HG03575 (cell line): ENCODE data around the gene NPW.
"Not testable (repeated sequence)": the region's sequence is repeated elsewhere in the genome, so short reads cannot be mapped to it uniquely, and the experiment has no call there.

ENCODE experiments used
- ATAC-seq: cut with Tn5 transposase; IDR thresholded peaks from one replicate; pipeline ENCODE4 v1.9.1; 2021; ENCODE audit not compliant: unreplicated experiment, insufficient number of reproducible peaks, low FRiP score; ENCODE audit errors: extremely low read depth

The NPW gene

DNA sequence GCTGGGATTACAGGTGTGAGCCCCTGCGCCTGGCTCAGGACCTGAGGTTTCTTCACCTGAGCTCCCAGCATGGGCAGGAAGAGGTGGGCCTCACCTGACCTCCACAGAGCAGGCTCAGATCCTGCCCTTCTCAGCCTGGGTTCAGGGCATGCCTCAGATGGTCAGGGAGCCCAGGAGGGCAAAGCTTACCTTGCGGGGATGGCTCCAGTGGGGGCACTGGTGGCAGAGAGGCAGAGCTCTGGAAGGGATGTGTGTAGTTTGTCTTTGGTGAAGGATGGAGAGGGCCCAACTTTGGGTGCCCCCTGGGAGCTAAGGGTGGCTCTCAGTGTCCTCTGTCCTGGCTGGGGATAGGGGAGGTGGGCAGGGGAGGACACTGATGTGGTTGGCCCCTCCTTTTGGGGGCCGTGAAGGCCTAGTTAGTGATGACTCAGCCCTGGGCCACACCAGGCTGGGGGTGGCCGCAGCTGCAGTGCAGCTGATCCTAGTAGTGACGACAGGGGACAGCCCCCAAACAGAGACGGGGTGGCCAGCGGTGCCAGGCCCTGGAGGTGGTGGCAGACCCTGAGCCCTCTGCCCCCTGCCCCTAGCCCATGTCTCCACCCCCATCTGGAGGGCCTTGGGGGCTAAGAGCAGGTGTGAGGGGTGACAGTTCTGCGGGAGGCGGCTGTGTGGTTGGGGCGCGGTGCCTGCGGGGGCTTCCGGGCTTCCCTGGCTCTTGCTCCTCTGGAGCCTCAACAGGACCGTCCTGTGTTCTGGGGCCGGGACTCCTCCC is 12.9 kb downstream of the NPW start:
- ATAC-seq: no peak

DNA sequence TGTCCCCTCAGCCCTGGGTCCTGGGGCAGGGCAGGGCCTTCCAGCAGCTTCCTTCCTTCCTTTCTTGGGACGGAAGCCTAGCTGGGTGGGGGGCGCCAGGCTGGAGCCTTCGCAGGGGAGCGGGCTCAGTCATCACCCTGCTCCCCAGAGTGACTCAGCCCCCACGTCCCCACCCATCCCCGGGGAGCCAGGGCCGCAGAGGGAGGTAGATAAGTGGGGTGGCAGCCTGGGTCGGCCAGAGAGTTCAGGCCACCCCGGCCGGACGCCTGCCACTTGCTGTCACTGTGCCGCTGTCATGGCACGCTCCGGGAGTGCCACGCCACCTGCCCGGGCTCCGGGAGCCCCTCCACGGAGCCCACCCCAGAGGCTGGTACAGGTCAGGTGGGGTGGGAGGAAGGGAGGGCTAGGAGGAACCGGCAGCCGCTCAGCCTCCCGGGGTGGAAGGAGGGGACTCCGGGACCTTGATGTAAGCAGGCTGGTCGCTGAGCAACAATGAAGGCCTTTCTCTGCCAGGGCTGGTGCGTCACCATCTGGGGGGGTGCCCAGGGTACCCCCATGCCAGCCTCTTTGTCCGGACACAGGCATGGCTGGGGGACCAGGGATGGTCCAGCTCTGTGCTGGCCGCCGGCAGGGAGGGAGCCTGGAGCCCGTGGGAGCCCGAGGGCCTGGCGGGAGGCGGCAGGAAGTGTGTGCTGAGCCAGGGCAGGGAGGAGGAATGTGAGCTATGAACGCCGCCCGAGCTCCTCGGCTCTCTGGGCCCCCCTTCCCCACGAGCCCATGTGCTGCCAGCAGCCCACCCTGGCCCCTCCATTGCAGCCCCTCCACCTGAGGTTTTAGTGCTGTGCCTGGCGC is 13.7 kb downstream of the NPW start:
- no peak for ATAC-seq

DNA sequence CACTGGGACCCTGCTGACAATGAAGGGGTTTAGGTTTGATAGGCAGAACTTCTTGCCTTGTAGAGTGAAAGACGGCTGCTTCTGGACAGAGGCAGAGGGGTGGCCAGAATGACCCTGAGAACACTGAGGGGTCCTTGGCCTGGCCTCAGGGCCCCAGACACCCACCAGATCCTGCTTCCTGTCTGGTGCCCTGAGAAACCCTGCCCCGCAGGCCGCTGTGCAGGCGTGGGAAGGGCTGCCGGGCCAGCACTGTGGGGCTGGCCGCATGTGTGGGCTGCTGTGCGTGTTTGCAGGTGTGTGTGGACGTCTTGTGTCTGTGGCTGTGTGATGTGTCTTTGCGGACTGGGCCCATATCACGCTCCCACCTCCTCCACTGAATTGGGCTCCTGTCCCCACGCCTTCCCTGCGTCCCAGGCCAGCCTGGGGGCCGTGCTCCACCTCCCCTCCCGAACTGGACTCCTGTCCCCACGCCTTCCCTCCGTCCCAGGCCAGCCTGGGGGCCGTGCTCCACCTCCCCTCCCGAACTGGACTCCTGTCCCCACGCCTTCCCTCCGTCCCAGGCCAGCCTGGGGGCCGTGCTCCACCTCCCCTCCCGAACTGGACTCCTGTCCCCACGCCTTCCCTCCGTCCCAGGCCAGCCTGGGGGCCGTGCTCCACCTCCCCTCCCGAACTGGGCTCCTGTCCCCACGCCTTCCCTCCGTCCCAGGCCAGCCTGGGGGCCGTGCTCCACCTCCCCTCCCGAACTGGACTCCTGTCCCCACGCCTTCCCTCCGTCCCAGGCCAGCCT is 14.5 kb downstream of the NPW start:
- ATAC-seq: not testable (repeated sequence)

DNA sequence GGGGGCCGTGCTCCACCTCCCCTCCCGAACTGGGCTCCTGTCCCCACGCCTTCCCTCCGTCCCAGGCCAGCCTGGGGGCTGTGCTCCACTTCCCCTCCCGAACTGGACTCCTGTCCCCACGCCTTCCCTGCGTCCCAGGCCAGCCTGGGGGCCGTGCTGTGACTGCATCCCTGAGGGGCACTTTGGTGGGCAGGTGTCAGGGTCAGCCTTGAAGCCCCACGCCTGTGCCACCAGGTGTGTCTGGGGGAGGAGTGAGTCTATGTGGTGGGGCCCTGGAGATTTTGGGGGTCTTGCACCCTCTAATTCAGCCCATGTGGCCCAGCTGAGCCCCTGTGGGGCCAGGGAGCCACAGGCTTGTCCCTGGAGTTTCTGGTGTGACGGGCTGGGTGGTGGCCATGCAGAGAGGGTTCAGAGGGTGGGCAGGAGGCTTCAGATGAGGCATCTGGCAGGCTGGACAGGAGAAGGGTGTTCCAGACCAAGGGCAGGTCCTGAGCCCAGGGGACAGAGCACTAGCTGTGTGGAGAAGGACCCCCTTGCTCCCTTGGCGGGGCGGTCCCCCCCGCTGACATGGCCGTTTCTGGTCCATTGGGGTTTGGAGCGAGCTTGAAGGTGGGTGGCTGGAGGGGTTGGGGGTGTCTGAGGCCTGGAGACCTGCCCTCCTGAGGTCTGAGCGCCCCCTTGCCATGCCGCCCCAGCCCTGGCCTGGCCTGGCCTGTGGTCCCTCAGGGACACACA is 15.3 kb downstream of the NPW start:
- no peak for ATAC-seq

DNA sequence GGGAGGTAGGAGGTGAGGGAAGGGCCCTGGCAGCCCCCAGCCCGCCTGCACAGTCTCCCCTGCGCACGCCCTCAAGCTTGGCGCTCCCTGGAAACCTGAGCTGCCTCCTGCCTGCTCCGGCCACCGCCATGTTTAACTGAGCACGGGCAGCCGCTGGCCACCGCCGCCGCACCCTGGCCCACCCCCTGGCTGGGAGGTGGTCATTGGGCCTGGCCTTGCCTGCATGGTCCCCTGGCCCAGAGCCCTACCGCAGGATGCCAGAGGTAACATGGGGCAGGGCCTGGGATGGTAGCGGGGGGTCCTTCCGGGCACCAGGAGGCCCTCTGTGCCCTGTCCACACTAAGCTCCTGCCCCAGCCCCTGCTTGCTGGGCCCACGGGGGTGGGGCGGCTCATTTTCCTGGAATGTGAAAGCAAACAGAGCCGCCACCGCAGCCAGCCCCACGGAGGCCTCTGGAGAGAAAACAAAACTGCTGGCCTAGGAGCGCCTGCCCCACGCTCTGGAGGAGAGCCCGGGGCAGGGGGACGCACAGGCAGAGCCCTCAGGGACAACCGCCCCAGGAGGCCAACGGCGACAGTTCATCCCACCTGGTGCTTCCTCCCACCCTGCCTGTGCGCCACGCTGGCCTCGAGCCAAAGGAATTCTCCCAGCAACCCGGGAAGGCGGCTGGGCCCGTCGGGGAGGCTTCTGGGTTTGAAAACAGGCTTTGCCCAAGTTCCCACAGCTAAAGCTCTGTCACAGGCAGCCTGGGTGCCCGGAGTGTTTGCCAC is 16.0 kb downstream of the NPW start:
- no peak for ATAC-seq

DNA sequence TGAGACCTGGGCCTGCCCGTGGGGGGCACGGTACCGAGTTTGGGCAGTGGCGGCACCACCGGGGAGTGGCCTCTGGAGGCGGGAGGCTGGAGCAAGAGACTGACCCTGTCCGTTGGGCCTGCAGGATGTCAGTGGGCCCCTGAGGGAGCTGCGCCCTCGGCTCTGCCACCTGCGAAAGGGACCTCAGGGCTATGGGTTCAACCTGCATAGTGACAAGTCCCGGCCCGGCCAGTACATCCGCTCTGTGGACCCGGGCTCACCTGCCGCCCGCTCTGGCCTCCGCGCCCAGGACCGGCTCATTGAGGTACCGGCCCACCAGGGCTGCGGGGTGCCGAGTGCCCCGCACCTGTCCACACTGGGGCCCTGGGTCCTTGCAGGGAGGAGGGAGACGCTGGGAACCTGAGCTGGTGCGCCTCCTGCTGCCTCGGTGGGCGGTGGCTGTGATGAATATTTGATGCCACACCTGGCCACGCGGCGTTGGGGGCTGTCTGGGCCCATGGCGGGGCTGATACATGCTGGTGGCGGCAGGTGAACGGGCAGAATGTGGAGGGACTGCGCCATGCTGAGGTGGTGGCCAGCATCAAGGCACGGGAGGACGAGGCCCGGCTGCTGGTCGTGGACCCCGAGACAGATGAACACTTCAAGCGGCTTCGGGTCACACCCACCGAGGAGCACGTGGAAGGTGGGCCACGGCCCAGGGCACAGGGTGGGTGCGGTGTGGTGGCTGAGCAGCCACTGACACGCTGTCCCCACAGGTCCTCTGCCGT is 16.8 kb downstream of the NPW start:
- ATAC-seq: no peak

DNA sequence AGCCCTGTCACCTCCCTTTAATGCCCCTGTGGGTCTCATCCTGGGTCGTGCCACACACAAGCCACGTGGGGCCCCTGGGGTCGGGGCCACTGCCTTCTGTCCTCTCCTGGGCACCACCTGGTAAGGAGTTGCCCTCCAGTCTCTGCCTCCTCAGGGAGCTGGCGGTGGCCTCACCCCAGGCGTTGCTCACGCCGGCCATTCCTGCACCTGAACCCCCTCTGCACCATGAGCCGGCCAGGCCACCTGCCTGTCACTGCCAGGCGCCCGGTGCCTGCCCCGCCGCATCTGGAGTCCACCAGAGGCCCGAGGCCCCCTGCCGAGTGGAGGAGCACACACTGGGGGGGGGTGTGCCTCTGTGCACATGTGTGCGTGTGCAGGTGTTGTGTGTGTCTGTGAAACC is 17.5 kb downstream of the NPW start:
- ATAC-seq: no peak

DNA sequence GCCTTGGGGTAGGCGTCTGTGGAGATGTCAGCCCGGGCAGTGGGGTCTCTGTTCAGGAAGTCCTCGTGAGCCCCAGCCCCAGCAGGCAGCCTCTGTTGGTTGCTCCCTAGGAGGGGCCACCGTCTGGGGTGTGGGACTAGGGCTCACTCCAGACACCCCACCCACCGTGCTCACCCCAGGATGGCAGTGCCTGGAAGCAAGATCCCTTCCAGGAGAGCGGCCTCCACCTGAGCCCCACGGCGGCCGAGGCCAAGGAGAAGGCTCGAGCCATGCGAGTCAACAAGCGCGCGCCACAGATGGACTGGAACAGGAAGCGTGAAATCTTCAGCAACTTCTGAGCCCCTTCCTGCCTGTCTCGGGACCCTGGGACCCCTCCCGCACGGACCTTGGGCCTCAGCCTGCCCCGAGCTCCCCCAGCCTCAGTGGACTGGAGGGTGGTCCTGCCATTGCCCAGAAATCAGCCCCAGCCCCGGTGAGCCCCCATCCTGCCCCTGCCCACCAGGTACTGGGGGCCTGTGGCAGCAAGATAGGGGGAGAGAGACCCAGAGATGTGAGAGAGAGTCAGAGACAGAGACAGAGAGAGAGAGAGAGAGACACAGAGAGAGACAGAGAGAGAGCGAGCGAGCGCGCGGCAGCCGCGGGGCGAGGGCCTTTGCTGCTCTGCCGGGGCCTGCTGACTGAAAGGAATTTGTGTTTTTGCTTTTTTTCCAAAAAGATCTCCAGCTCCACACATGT is 18.2 kb downstream of the NPW start:
- no peak for ATAC-seq

DNA sequence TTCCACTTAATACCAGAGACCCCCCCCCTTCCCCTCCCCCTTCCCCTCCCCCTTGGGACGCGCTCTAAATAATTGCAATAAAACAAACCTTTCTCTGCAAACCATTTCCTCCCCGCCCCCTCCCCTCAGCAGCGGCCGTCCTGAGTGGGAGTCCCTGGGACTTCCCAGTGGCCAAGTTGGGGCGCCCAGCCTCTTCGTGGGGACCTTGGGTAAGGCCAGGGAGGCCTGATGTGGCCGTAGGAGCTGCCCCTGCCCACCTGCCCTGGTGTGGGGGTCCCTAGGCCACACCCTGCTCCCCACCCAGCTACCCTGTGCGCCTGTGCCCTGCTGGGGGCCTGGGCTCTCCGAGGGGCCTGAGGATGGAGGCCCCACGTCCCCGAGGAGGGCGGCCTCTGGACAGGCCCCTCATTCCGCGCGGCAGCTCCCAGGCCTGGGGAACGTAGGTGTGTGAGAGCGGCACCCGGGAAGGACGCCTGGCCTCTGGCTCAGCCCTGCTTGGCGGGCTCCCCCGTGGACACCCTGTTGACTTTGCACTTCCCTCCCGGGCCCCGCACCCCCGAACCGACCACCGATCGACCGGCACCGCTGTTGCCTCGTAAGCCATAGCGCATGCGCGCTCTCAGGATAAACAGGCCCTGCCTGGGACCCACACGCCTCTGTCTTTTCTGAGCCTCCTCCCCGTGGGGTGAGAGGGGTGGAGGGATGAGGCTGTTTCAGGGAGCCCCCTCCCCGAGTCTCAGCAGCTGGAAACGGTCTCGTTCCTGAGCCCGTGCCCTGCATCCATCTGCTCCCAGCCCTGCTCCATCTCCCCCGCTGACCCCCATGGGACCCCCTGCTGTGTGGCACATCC is 19.0 kb downstream of the NPW start:
- ATAC-seq: no peak

DNA sequence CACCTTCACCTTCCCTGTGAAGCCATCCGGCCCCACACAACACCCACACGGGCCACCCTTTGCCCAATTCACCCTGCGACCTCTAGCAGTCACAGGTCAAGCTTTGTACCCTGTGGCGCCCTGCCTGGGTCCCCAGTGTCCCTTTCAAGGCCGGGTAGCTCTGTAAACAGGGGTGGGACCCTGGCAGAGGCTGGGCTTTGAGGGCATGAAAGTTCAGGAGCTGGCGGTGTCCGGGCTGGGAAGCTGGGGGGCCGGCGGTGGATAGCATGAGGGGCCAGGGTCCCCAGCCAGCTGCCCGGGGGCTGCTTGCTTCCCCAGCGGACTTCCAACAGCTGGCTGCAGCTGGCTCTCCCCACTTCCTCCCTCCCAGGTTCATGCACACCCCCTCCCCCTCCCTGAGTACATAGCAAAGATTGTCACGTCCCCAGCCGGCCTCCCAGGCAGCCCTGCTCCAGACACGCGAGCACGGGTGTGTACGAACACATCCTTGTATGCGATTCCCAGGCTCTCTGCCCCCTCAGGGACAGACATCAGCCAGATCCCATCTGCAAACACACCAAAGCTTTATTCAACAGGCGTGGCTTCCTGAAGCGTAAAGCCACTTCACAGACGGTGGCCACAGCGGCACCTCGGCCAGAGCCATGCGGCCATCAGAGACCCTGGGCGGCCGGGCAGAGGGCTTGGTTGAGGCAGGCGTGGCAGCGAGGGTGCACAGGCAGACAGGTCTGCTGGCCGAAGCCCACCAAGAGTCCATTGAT is 19.9 kb downstream of the NPW start:
- no peak for ATAC-seq

DNA sequence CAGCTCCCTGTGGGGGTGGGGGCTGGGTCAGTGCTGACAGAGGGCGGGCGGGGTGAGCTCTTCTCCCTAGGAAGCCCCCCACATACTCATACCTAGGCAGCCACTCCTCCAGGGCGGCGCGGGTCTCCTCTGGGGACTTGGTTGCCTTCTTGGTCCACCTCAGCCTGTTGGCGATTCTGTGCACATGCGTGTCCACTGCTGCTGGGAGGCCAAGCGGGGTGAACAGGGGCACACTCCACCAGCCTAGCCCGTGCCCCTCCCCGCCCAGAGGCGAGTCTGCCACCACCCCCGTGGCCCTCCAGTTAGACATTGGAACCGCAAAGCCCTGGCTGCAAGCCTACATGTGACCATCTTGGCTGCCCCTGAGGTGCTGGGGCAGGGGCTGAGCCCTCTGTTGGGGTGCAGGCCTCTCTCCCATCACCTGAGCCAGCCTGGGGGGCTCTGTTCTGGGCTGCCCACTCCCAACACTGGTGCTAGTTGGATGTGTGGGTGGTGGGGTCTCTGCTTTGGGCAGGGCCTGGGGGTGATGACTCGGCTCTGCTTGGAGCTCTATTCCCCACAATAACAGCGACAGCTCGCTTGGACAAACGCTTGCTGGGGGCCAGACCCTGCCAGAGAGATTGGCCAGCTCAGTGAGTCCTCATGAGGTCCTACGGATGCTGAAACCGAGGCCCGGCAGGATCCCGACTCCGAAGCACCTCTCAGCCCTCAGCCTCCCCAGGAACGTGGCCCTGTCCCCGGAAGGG is 20.6 kb downstream of the NPW start:
- no peak for ATAC-seq

DNA sequence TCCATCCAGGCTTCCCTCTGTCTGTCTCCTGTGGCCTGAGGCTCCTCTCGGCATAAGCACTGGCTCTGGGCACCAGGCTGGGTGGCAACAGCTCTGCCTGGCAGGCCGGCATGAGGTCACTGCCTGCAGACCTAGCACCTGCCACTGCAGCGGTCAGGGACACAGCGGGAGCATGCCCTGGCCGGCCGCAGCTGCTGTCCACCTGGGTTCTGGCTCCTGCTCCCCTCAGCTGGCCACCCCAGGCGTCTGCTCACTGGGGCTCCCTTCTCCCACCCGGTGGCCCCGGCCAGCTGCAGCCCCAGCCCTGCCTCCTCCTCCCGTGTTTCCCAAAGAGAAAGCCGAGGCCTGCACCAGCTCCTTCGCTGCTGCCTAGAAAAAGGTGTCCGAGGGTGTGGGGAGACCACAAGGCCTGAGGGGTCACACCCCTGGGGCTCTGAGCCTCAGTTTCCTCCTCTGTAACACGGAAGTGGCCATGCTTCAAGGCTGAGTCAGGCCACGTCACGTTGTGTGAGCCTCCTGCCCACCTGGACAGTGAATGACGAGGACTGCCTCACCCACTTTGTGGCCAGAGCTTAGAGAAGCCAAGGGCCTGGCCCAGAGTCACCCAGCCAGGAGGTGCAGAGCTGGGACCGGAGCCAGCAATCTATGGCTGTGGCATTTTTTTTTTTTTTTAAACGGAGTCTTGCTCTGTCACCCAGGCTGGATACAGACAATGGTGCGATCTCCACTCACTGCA is 21.4 kb downstream of the NPW start:
- no peak for ATAC-seq

DNA sequence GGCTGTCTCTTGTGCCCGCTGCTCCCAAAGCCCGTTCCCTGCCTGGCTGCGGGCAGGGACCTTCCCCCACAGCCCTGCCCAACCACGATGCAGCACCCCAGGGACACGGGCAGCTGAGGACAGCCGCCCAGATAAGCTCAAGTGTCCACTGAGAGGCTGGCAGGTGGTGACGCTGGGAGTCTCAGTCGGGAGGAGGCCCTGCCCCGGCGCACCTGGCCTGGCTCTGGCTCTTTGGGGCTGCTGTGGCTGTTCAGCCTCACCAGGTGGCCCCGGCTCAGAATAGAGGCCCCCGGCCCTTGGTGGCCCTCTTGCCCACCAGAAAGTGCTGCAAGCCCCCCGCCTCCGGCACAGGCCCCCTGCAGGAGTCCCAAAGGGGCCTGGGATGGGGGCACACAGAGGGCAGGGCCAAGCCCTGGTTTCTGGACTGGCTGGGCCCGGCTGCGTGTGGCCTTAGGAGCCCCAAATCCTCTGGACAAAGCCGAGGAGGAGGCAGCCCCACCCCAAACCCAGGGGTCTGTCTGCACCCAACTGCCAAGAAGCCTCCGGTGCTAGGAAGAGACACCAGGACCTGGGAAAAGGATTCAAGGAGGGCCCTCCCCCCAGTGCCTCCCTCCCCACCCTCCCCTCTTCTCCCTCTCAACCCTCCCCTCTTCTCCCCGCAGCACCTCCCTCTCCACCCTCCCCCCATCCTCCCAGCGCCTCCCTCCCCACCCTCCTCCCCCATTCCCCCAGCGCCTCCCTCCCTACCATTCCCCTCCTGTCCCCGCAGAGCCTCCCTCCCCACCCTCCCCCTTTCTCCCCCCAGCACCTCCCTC is 22.8 kb downstream of the NPW start:
- no peak for ATAC-seq
